ENCODE results near the gene EVI5.
A peak's percentile ranks its signal among the peaks of the same experiment; 100 is the strongest.

The EVI5 gene

GRCh38 chr1:92505015-92505692, 279.8 kb downstream of the EVI5 start:
- Histone ChIP-seq H3K36me3 (ENCODE audit: insufficient read depth, low read length) (no peaks in the 10 kb centered on the region), H3K9ac (ENCODE audit: low read length) (peak overlapping the region; percentile 16; the same call in 1 of the 2 replicates), H3K4me2 (ENCODE audit: low read length) (peak overlapping the region; percentile 33; the same call in 1 of the 2 replicates), H3K79me2 (ENCODE audit: insufficient read depth, low read length) (no peaks in the 10 kb centered on the region), H3K4me3 (ENCODE audit: low read depth, low read length, poor library complexity, severe bottlenecking) (peak overlapping the region; percentile 12), H3F3A (ENCODE audit: insufficient read depth, low read length) (no peaks in the 10 kb centered on the region), H4K20me1 (ENCODE audit: insufficient read depth, low read length) (no peaks in the 10 kb centered on the region), H2AFZ (ENCODE audit: low read length) (no peak overlapping the region), H3K4me1 (ENCODE audit: insufficient read depth, low read length, severe bottlenecking) (peaks cover 24% of the 10 kb centered on the region), H3K9me3 (ENCODE audit: low read length) (no peaks in the 10 kb centered on the region), H3K9me2 (ENCODE audit: low read depth, low read length) (no peaks in the 10 kb centered on the region), H3K27ac (ENCODE audit: low read depth, low read length, poor library complexity, severe bottlenecking) (peak overlapping the region; percentile 71), H3K27me3 (ENCODE audit: insufficient read depth, low read length) (no peaks in the 10 kb centered on the region)
- TF ChIP-seq EZH2 (IDR thresholded peaks at IDR 0.05; ENCODE audit: borderline replicate concordance, low read length) = no peak
- TF ChIP-seq CTCF (IDR thresholded peaks at IDR 0.05; ENCODE audit: low read length) = no peak

DNA sequence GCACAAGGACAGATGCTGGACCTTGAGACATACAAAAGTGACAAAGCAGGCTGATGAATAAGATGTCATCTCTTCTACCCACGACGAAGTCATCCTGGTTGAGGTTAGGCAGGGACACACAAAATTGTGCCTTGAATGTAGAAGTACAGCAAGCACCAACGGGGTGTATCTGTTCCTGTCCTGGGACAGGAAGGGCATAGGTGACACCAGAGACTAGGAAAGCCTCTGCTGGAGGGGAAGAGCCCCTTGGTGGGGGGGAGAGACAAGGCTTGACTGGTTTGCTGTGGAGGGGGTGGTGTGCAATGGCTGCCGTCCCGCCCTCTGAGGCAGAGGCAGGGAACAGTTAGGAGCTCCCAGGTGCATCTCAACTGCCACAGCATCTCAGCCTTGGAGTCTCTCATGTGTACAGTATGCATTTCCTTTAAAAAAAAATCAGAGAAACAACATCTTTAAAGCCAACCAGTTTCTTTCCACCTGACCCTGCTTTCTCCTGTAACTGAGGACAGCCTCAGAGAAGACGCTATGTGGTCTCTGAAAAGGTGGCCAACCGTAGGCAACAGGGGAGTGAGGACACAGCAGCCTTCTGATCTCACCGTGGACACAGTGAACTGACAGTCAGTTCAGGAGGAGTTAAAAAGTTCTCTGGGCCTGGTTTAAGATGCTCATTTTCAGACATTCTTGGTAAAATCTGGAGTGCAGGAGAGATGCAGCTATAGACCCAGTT, 280.5 kb downstream of the EVI5 start:
- H3K9ac ChIP-seq (ENCODE audit: low read length) = peak overlapping the region; percentile 16; the same call in 1 of the 2 replicates
- TF ChIP-seq EZH2 (IDR thresholded peaks at IDR 0.05; ENCODE audit: borderline replicate concordance, low read length) (no peak), CTCF (IDR thresholded peaks at IDR 0.05; ENCODE audit: low read length) (no peak)
- H3K27me3 ChIP-seq (ENCODE audit: insufficient read depth, low read length) = no peaks in the 10 kb centered on the region
- H4K20me1 ChIP-seq (ENCODE audit: insufficient read depth, low read length) = no peaks in the 10 kb centered on the region
- no peaks in the 10 kb centered on the region for H3K9me2 ChIP-seq (ENCODE audit: low read depth, low read length)
- peak overlapping the region; percentile 33 for H3K4me2 ChIP-seq (ENCODE audit: low read length)
- H3K79me2 ChIP-seq (ENCODE audit: insufficient read depth, low read length) = no peaks in the 10 kb centered on the region
- H3K27ac ChIP-seq (ENCODE audit: low read depth, low read length, poor library complexity, severe bottlenecking) = peak overlapping the region; percentile 71
- H3K36me3 ChIP-seq (ENCODE audit: insufficient read depth, low read length) = no peaks in the 10 kb centered on the region
- H3K4me3 ChIP-seq (ENCODE audit: low read depth, low read length, poor library complexity, severe bottlenecking) = peak overlapping the region; percentile 12
- H3K4me1 ChIP-seq (ENCODE audit: insufficient read depth, low read length, severe bottlenecking) = peaks cover 24% of the 10 kb centered on the region
- no peaks in the 10 kb centered on the region for H3F3A ChIP-seq (ENCODE audit: insufficient read depth, low read length)
- peak overlapping the region; percentile 24 for H2AFZ ChIP-seq (ENCODE audit: low read length)
- H3K9me3 ChIP-seq (ENCODE audit: low read length) = no peaks in the 10 kb centered on the region

DNA sequence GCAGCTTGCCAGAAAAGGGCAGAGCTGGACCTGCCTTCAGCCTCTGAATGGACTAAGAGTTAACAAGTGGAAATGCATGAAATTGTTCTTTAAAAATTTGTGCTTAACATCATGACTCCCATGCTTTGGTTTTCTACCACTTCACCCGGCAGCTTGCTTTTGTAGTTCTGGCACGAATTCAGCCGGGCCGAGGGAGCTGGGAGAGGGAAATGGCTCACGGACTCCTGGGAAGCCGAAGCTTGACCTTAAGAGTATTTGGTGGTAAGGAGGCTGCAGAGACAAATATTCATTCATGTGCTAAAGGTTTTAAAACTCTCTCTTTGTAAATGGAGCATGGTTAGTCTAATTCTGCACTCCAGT, 281.0 kb downstream of the EVI5 start:
- no peak overlapping the region for H3K4me3 ChIP-seq (ENCODE audit: low read depth, low read length, poor library complexity, severe bottlenecking)
- H3K9me3 ChIP-seq (ENCODE audit: low read length) = no peaks in the 10 kb centered on the region
- no peaks in the 10 kb centered on the region for H3K79me2 ChIP-seq (ENCODE audit: insufficient read depth, low read length)
- no peaks in the 10 kb centered on the region for H3K9me2 ChIP-seq (ENCODE audit: low read depth, low read length)
- no peaks in the 10 kb centered on the region for H3K36me3 ChIP-seq (ENCODE audit: insufficient read depth, low read length)
- H4K20me1 ChIP-seq (ENCODE audit: insufficient read depth, low read length) = no peaks in the 10 kb centered on the region
- H2AFZ ChIP-seq (ENCODE audit: low read length) = peak overlapping the region; percentile 24
- TF ChIP-seq CTCF (IDR thresholded peaks at IDR 0.05; ENCODE audit: low read length) (no peak), EZH2 (IDR thresholded peaks at IDR 0.05; ENCODE audit: borderline replicate concordance, low read length) (no peak)
- no peaks in the 10 kb centered on the region for H3F3A ChIP-seq (ENCODE audit: insufficient read depth, low read length)
- peak overlapping the region; percentile 71 for H3K27ac ChIP-seq (ENCODE audit: low read depth, low read length, poor library complexity, severe bottlenecking)
- H3K4me1 ChIP-seq (ENCODE audit: insufficient read depth, low read length, severe bottlenecking) = peaks cover 24% of the 10 kb centered on the region
- H3K4me2 ChIP-seq (ENCODE audit: low read length) = peak overlapping the region; percentile 33
- peak overlapping the region; percentile 16; the same call in 1 of the 2 replicates for H3K9ac ChIP-seq (ENCODE audit: low read length)
- no peaks in the 10 kb centered on the region for H3K27me3 ChIP-seq (ENCODE audit: insufficient read depth, low read length)

Data from OCI-LY1 (cell line).